Measurements from ENCODE around the gene OR4D11. TPM values are rescaled to one million over a fixed set of nuclear protein-coding genes. Genes with fewer than 3 reads are reported as not detected.
"Not testable (repeated sequence)": the region's sequence is repeated elsewhere in the genome, so short reads cannot be mapped to it uniquely, and the experiment has no call there.

The OR4D11 gene
- total RNA-seq, result not detected
- long read RNA-seq, result 0 reads

- no peak for ATAC-seq (ENCODE audit: poor library complexity)
These were observed at the start of gene OR4D11 for GRCh38 chr11:59503276-59503675. TSS of gene OR4D11 (plus strand) at chr11:59503576. CDS start at chr11:59503576, 0 bp downstream.

GRCh38 chr11:59456661-59457060 is 46.7 kb upstream of the OR4D11 start, which contains the start of gene OR4D6:
TSS of gene OR4D6 (plus strand) at chr11:59456961. CDS start at chr11:59456961, 0 bp downstream.
- intact Hi-C loops (cut with DNase I), result no loop called here
- ATAC-seq (ENCODE audit: poor library complexity), result no peak
- no peak for DNase-seq

More at GRCh38 chr11:59503276-59503675, at the start of gene OR4D11:
- DNase-seq, result no peak
- intact Hi-C loops (cut with DNase I), result no loop called here

GRCh38 chr11:59459916-59460315 is 43.5 kb upstream of the OR4D11 start:
- DNase-seq (no peak), ATAC-seq (ENCODE audit: poor library complexity) (no peak)
- intact Hi-C loops (cut with DNase I), result no loop called here

GRCh38 chr11:59463190-59463641 is 40.2 kb upstream of the OR4D11 start:
- DNase-seq, result no peak
- intact Hi-C loops (cut with DNase I), result no loop called here
- ATAC-seq (ENCODE audit: poor library complexity), result no peak

GRCh38 chr11:59473015-59473414 is 30.4 kb upstream of the OR4D11 start, which contains the start of gene OR4D10:
TSS of gene OR4D10 (plus strand) at chr11:59473315. CDS start at chr11:59477430, 4,115 bp downstream.
- intact Hi-C loops (cut with DNase I), result no loop called here
- no peak for ATAC-seq (ENCODE audit: poor library complexity)

GRCh38 chr11:59475176-59475575 is 28.2 kb upstream of the OR4D11 start:
- intact Hi-C loops (cut with DNase I), result no loop called here
- no peak for DNase-seq
- ATAC-seq (ENCODE audit: poor library complexity), result no peak

More at GRCh38 chr11:59473015-59473414, 30.4 kb upstream of the OR4D11 start, which contains the start of gene OR4D10:
- no peak for DNase-seq

GRCh38 chr11:59479906-59480305 is 23.5 kb upstream of the OR4D11 start:
- DNase-seq (no peak), ATAC-seq (ENCODE audit: poor library complexity) (no peak)
- intact Hi-C loops (cut with DNase I), result no loop called here

GRCh38 chr11:59480359-59480758 is 23.0 kb upstream of the OR4D11 start:
- no peak for DNase-seq
- ATAC-seq (ENCODE audit: poor library complexity), result no peak
- intact Hi-C loops (cut with DNase I), result no loop called here

GRCh38 chr11:59501931-59502330 is 1.4 kb upstream of the OR4D11 start:
- DNase-seq (no peak), ATAC-seq (ENCODE audit: poor library complexity) (no peak)
- intact Hi-C loops (cut with DNase I), result no loop called here

- intact Hi-C loops (cut with DNase I), result no loop called here
- DNase-seq (no peak), ATAC-seq (ENCODE audit: poor library complexity) (no peak)
These were observed 7.7 kb downstream of the OR4D11 start, which contains the start of gene OR4D9 for GRCh38 chr11:59510941-59511589. TSS of gene OR4D9 (plus strand) at chr11:59511539. CDS start at chr11:59514913, 3,374 bp downstream.

- no peak for DNase-seq
- no peak for ATAC-seq (ENCODE audit: poor library complexity)
- intact Hi-C loops (cut with DNase I), result no loop called here
These were observed 8.3 kb downstream of the OR4D11 start for GRCh38 chr11:59511675-59512074.

GRCh38 chr11:59520139-59520538 is 16.8 kb downstream of the OR4D11 start:
- DNase-seq; intact Hi-C loops (cut with DNase I); ATAC-seq (ENCODE audit: poor library complexity): not testable (repeated sequence)

- DNase-seq (no peak), ATAC-seq (ENCODE audit: poor library complexity) (no peak)
- intact Hi-C loops (cut with DNase I), result no loop called here
These were observed 17.4 kb downstream of the OR4D11 start for GRCh38 chr11:59520741-59521140.

- DNase-seq, result no peak
- ATAC-seq (ENCODE audit: poor library complexity), result no peak
- intact Hi-C loops (cut with DNase I), result no loop called here
These were observed 20.2 kb downstream of the OR4D11 start for GRCh38 chr11:59523541-59523940.

- DNase-seq (no peak), ATAC-seq (ENCODE audit: poor library complexity) (no peak)
- intact Hi-C loops (cut with DNase I), result no loop called here
These were observed 25.3 kb downstream of the OR4D11 start for GRCh38 chr11:59528711-59529110.

- intact Hi-C loops (cut with DNase I), result no loop called here
- DNase-seq, result no peak
- ATAC-seq (ENCODE audit: poor library complexity), result no peak
These were observed 29.2 kb downstream of the OR4D11 start for GRCh38 chr11:59532620-59533019.

- DNase-seq (no peak), ATAC-seq (ENCODE audit: poor library complexity) (no peak)
- intact Hi-C loops (cut with DNase I), result loop anchor here (5.0 kb wide), 1 partner anchor 268 kb away; no protein-coding TSS in a partner anchor
These were observed 31.3 kb downstream of the OR4D11 start for GRCh38 chr11:59534676-59535075.

GRCh38 chr11:59542142-59542810 is 38.9 kb downstream of the OR4D11 start:
- ATAC-seq (ENCODE audit: poor library complexity), result no peak
- DNase-seq, result no peak
- intact Hi-C loops (cut with DNase I), result no loop called here

- ATAC-seq (ENCODE audit: poor library complexity); intact Hi-C loops (cut with DNase I); DNase-seq: not testable (repeated sequence)
These were observed 40.3 kb downstream of the OR4D11 start for GRCh38 chr11:59543713-59544112.

GRCh38 chr11:59544869-59545178 is 41.4 kb downstream of the OR4D11 start:
- ATAC-seq (ENCODE audit: poor library complexity), result no peak
- no peak for DNase-seq
- intact Hi-C loops (cut with DNase I), result no loop called here
